Esophagus squamous epithelium (tissue), 4 donors: ENCODE measurements around the gene COL7A1.

Experiments
- CTCF ChIP-seq, 6 experiments: fragments of 450-650 bp in 4 of 6; fragments of 200-600 bp in 2 of 6; sonication (generic) in 2 of 6; IDR thresholded peaks; one replicate each; pipeline ENCODE4 v1.5.1; 2016 to 2019; ENCODE audit warnings: antibody characterized with exemption in 6 of 6, mild to moderate bottlenecking in 4 of 6, moderate library complexity in 4 of 6
- POLR2A ChIP-seq, 4 donors: fragments of 450-650 bp; IDR thresholded peaks; one replicate each; pipeline ENCODE4 v1.6.1; 2017; ENCODE audit warnings: antibody characterized with exemption in 4 of 4, mild to moderate bottlenecking in 4 of 4, moderate library complexity in 3 of 4

GRCh38 chr3:48639944-48640606, 44.9 kb upstream of the COL7A1 start:
- TF ChIP-seq CTCF (IDR thresholded peaks at IDR 0.05), result no peak
- no peak for TF ChIP-seq POLR2A (IDR thresholded peaks at IDR 0.05)
